ENCODE results near the gene PGBD5. TPM values are rescaled to one million over a fixed set of nuclear protein-coding genes. Genes with fewer than 3 reads are reported as not detected.

PGBD5 gene
- total and polyA plus RNA-seq, 2 of the 13 experiments (the other 11 are each of a cell fraction or from before 2014, with no cell fraction given), result 0.04 to 0.13 TPM

DNA sequence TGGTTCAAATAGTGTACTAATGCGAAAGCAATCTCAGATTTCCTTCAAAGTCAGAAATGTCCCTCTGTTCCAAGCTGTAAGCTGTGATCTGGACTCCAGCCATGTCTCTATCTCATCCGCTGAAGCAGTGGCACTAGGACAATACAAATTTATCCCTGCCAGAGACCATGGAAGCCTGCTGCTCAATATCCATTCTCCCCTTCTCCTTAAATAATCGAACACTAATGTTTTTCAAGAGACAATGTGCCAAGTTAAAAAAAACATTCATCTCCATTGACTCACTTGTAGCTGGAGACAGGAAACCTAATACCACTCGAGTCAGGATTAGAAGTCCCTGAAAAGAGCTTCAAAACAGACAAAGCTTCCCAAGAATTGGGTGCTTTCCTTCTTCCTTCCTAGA lies 38.5 kb upstream of the PGBD5 start:
- H4K20me1 ChIP-seq (ENCODE audit: insufficient read depth, low read length), result no peaks in the 10 kb centered on the region
- ChIA-PET CTCF (ENCODE audit: low intra/inter-chr PET ratio, low total read pairs) (no interaction called here), POLR2A (no interaction called here)
- no peaks in the 10 kb centered on the region for H3K4me1 ChIP-seq (ENCODE audit: insufficient read depth, low read length)
- H3K9me3 ChIP-seq (ENCODE audit: low read length), result no peaks in the 10 kb centered on the region
- DNase-seq (ENCODE audit: low spot score), result no peak
- no peak overlapping the region for H3K9ac ChIP-seq (ENCODE audit: insufficient read depth, low read depth, low read length)
- in situ Hi-C loops (cut with HindIII; ENCODE audit: extremely low pct_ligation_motif_present, low pct_unique_long_range_greater_than_20kb) (no loop called here), intact Hi-C loops (cut with micrococcal nuclease; ENCODE audit: unreplicated experiment) (no loop called here)
- H3K79me2 ChIP-seq (ENCODE audit: insufficient read depth, low read length), result no peaks in the 10 kb centered on the region
- no peak overlapping the region for H3K4me2 ChIP-seq (ENCODE audit: low read depth, low read length)
- H3K36me3 ChIP-seq (replicated peaks in 1 of 2; ENCODE audit: control insufficient read depth in 1 of 2, insufficient read depth in 2 of 2, low read length in 2 of 2), result no peaks in the 10 kb centered on the region
- no peak overlapping the region for H2AFZ ChIP-seq (ENCODE audit: low read length)
- H3K27me3 ChIP-seq (ENCODE audit: control insufficient read depth in 1 of 2, insufficient read depth in 2 of 2, low read length in 2 of 2), result peaks cover 0 to 3% of the 10 kb centered on the region in 2 experiments; a peak in 1 of 5 replicates
- ATAC-seq, result no peak
- no TSS peak for BruUV-seq (replicated peaks)
- FAIRE-seq, result no peak
- no peak overlapping the region for H3K4me3 ChIP-seq (replicated peaks in 1 of 3; ENCODE audit: insufficient read depth in 1 of 3, low read depth in 2 of 3, low read length in 3 of 3)
- no peak overlapping the region for H3K27ac ChIP-seq (ENCODE audit: extremely low read length, insufficient read depth, low read length)
- 36% methylated on average over 4 of the region's 4 CpGs for whole genome bisulfite sequencing (ENCODE audit: low lambda C conversion rate)
- no peak for TF ChIP-seq CBX5 (CRISPR knock-in tag; IDR thresholded peaks at IDR 0.05; ENCODE audit: borderline replicate concordance)
- no peak for TF ChIP-seq IRF1 (CRISPR knock-in tag; IDR thresholded peaks at IDR 0.05; ENCODE audit: low read depth)
- no peak for TF ChIP-seq GATAD2A (CRISPR knock-in tag; IDR thresholded peaks at IDR 0.05)
- TF ChIP-seq ZBTB20 (CRISPR knock-in tag; IDR thresholded peaks at IDR 0.05; ENCODE audit: borderline replicate concordance, low read depth), result no peak
- TF ChIP-seq ZNF34 (CRISPR knock-in tag; IDR thresholded peaks at IDR 0.05; ENCODE audit: borderline replicate concordance), result no peak
- TF ChIP-seq, protein P1, sequence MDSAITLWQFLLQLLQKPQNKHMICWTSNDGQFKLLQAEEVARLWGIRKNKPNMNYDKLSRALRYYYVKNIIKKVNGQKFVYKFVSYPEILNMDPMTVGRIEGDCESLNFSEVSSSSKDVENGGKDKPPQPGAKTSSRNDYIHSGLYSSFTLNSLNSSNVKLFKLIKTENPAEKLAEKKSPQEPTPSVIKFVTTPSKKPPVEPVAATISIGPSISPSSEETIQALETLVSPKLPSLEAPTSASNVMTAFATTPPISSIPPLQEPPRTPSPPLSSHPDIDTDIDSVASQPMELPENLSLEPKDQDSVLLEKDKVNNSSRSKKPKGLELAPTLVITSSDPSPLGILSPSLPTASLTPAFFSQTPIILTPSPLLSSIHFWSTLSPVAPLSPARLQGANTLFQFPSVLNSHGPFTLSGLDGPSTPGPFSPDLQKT (CRISPR knock-in tag; IDR thresholded peaks at IDR 0.05; ENCODE audit: borderline replicate concordance), result no peak
- no peak for TF ChIP-seq ZNF570 (CRISPR knock-in tag; IDR thresholded peaks at IDR 0.05; ENCODE audit: borderline replicate concordance)
- no peak for TF ChIP-seq ZNF687 (CRISPR knock-in tag; IDR thresholded peaks at IDR 0.05)
- TF ChIP-seq SNAI1 (CRISPR knock-in tag; IDR thresholded peaks at IDR 0.05; ENCODE audit: borderline replicate concordance), result no peak
- TF ChIP-seq, protein P2, sequence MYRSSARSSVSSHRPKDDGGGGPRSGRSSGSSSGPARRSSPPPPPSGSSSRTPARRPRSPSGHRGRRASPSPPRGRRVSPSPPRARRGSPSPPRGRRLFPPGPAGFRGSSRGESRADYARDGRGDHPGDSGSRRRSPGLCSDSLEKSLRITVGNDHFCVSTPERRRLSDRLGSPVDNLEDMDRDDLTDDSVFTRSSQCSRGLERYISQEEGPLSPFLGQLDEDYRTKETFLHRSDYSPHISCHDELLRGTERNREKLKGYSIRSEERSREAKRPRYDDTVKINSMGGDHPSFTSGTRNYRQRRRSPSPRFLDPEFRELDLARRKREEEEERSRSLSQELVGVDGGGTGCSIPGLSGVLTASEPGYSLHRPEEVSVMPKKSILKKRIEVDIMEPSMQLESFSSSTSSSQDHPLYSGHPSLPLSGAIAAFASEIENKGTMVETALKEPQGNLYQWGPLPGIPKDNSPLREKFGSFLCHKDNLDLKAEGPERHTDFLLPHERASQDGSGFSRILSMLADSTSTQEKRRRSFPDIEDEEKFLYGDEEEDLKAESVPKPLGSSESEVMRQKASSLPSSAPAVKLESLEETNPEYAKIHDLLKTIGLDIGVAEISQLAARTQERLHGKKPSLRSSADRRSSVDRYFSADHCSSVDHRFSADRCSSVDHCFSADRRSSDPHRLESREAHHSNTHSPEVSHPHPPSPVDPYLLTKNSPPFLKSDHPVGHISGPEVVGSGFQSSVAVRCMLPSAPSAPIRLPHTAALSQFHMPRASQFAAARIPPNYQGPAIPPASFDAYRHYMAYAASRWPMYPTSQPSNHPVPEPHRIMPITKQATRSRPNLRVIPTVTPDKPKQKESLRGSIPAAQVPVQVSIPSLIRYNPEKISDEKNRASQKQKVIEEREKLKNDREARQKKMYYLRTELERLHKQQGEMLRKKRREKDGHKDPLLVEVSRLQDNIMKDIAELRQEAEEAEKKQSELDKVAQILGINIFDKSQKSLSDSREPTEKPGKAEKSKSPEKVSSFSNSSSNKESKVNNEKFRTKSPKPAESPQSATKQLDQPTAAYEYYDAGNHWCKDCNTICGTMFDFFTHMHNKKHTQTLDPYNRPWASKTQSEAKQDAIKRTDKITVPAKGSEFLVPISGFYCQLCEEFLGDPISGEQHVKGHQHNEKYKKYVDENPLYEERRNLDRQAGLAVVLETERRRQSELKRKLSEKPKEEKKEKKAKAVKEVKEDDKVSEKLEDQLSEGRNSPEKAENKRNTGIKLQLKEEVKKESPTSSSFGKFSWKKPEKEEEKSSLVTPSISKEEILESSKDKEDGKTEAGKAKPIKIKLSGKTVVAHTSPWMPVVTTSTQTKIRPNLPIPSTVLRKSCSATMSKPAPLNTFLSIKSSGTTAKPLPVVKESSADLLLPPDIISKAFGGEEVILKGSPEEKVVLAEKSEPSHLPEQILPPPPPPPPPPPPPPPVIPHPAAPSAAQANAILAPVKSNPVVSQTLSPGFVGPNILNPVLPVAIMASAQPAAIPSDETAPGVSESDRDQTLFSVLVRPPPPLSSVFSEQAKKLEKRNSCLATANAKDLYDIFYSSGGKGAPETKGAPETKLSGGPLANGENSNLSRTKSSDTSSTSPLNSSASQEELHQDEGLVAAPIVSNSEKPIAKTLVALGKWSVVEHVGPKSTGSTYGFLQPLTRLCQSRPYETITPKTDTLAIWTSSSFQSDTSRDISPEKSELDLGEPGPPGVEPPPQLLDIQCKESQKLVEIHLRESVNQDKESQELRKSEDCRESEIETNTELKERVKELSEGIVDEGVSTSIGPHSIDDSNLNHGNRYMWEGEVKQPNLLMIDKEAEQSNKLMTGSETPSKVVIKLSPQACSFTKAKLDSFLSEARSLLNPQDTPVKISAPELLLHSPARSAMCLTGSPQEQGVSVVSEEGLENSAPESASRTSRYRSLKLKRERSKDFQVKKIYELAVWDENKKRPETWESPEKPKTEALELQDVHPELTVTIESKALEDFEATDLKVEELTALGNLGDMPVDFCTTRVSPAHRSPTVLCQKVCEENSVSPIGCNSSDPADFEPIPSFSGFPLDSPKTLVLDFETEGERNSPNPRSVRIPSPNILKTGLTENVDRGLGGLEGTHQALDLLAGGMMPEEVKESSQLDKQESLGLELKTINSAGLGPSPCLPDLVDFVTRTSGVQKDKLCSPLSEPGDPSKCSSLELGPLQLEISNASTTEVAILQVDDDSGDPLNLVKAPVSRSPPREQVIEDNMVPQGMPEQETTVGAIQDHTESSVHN (CRISPR knock-in tag; IDR thresholded peaks at IDR 0.05), result no peak
